K562 (cell line): ENCODE data around the gene PDGFA. TPM values are rescaled to one million over a fixed set of nuclear protein-coding genes. Genes with fewer than 3 reads are reported as not detected.

ENCODE experiments used
- CBX8 ChIP-seq: fragments of 200-600 bp; sonication (generic); IDR thresholded peaks from 2 replicates; pipeline ENCODE4 v1.6.1; 2012; ENCODE audit warnings: borderline replicate concordance, mixed run types, low read depth, mild to moderate bottlenecking, moderate library complexity, mixed read lengths, low read length, control low read depth, inconsistent platforms; ENCODE audit not compliant: poor library complexity, severe bottlenecking; ENCODE audit errors: extremely low read depth
- CXXC5 ChIP-seq: fragments of 250-450 bp; sonication (Bioruptor Pico); IDR thresholded peaks from 2 replicates; pipeline ENCODE4 v1.8.0; 2022; ENCODE audit warnings: inconsistent platforms, mild to moderate bottlenecking, moderate library complexity
- ETV6 ChIP-seq, 3 experiments: fragments of 150-350 bp in 1 of 3; sonication (generic) in 1 of 3; formaldehyde crosslinking in 1 of 3; IDR thresholded peaks; 2 replicates each; pipeline versions ENCODE4 v1.6.1 to v1.8.0; 2014 to 2022; ENCODE audit warnings: borderline replicate concordance in 2 of 3, low read depth in 2 of 3, antibody characterized with exemption in 1 of 3, low read length in 1 of 3, mild to moderate bottlenecking in 1 of 3, missing genetic modification reagents in 1 of 3
- HDGF ChIP-seq: fragments of 450-650 bp; IDR thresholded peaks from 2 replicates; pipeline ENCODE4 v1.6.1; 2016
- HMGN3 ChIP-seq: IDR thresholded peaks from 2 replicates; pipeline ENCODE4 v1.6.1; 2011; ENCODE audit warnings: borderline replicate concordance, low read depth, mild to moderate bottlenecking, mixed read lengths, low read length; ENCODE audit not compliant: insufficient read length; ENCODE audit errors: extremely low read depth
- HNRNPLL ChIP-seq: fragments of 200-400 bp; formaldehyde crosslinking; IDR thresholded peaks from 2 replicates; pipeline ENCODE4 v1.6.1; 2017; ENCODE audit warnings: low read length, low read depth, mild to moderate bottlenecking; ENCODE audit not compliant: poor library complexity, severe bottlenecking
- JUNB ChIP-seq: fragments of 450-650 bp; formaldehyde crosslinking; conservative IDR thresholded peaks from 2 replicates; pipeline ENCODE4 v1.4.0; 2020; ENCODE audit warnings: mild to moderate bottlenecking
- KAT8 ChIP-seq: fragments of 450-650 bp; IDR thresholded peaks from 2 replicates; pipeline ENCODE4 v1.6.1; 2016; ENCODE audit warnings: low read depth, mild to moderate bottlenecking
- MTA1 ChIP-seq: fragments of 450-650 bp; IDR thresholded peaks from 2 replicates; pipeline ENCODE4 v1.6.1; 2017; ENCODE audit warnings: borderline replicate concordance
- MYC ChIP-seq, 2 experiments: fragments of 250-450 bp in 1 of 2; sonication (Bioruptor Pico) in 1 of 2; IDR thresholded peaks; 2 replicates each; pipeline versions ENCODE4 v1.5.1 to v1.6.1; 2012 to 2021; ENCODE audit warnings: low read depth in 2 of 2, borderline replicate concordance in 1 of 2, improper control_type of control experiment in 1 of 2, low read length in 1 of 2, mild to moderate bottlenecking in 1 of 2, moderate library complexity in 1 of 2
- NCOA4 ChIP-seq: fragments of 450-650 bp; IDR thresholded peaks from 2 replicates; pipeline ENCODE4 v1.6.1; 2018; ENCODE audit warnings: mild to moderate bottlenecking; ENCODE audit not compliant: partially characterized antibody
- PHF20 ChIP-seq: fragments of 450-650 bp; IDR thresholded peaks from 2 replicates; pipeline ENCODE4 v1.6.1; 2018; ENCODE audit not compliant: partially characterized antibody
- PHTF2 ChIP-seq: fragments of 250-450 bp; sonication (Bioruptor Pico); IDR thresholded peaks from 2 replicates; pipeline ENCODE4 v1.5.0; 2021; ENCODE audit warnings: mild to moderate bottlenecking
- SAFB ChIP-seq: fragments of 200-400 bp; formaldehyde crosslinking; IDR thresholded peaks from 2 replicates; pipeline ENCODE4 v1.6.1; 2017; ENCODE audit warnings: low read depth, low read length, borderline replicate concordance
- SETDB1 ChIP-seq: IDR thresholded peaks from one replicate; pipeline ENCODE4 v1.6.1; 2012; ENCODE audit warnings: low read length, control low read depth, inconsistent platforms
- SREBF1 ChIP-seq: fragments of 150-350 bp; IDR thresholded peaks from 2 replicates; pipeline ENCODE4 v1.6.1; 2014; ENCODE audit warnings: antibody characterized with exemption, low read depth, low read length, borderline replicate concordance
- SRSF9 ChIP-seq: fragments of 200-400 bp; formaldehyde crosslinking; IDR thresholded peaks from 2 replicates; pipeline ENCODE4 v1.6.1; 2017; ENCODE audit warnings: low read depth, low read length, borderline replicate concordance
- ZC3H11A ChIP-seq: IDR thresholded peaks from 2 replicates; pipeline ENCODE4 v1.6.1; 2012; ENCODE audit warnings: low read depth, low read length, improper control_type of control experiment
- ZFP36 ChIP-seq: fragments of 150-350 bp; IDR thresholded peaks from 2 replicates; pipeline ENCODE4 v1.6.1; 2018; ENCODE audit warnings: low read length, low read depth; ENCODE audit not compliant: partially characterized antibody
- ZNF217 ChIP-seq: sonication (generic); formaldehyde crosslinking; IDR thresholded peaks from 2 replicates; pipeline ENCODE4 v1.8.0; 2022; ENCODE audit warnings: mild to moderate bottlenecking, missing genetic modification reagents
- polyA plus RNA-seq, 8 experiments: library from polyadenylated mRNA; depleted of rRNA in 4 of 8; stranded (reverse) in 5 of 8; unstranded in 3 of 8; fragments of >200 nt; fragmentation: Nextera tagmentation in 2 of 8; fragmentation: Illumina TruSeq in 1 of 8; extraction: Ambion mirVana in 2 of 8; extraction: Trizol in 1 of 8; gene quantifications; 2 replicates each; pipeline versions ENCODE4 v1.2.1 to v1.2.3, GENCODE V29; 2011 to 2014; ENCODE audit warnings: inconsistent platforms in 1 of 8, missing spikeins in 1 of 8
- total RNA-seq, 7 experiments: library from RNA; depleted of rRNA in 6 of 7; stranded (reverse); fragments of >200 nt in 6 of 7; fragmentation: Illumina TruSeq in 2 of 7; extraction: Trizol in 2 of 7; gene quantifications; 2 replicates each; pipeline versions ENCODE4 v1.2.1 to v1.2.3, GENCODE V29; 2011 to 2021; ENCODE audit warnings: low replicate concordance in 1 of 7
- TF ChIP-seq, protein P1 (sequence below): fragments of 250-450 bp; sonication (Bioruptor Pico); IDR thresholded peaks from 2 replicates; pipeline ENCODE4 v1.6.1; 2021; ENCODE audit warnings: mild to moderate bottlenecking
- TF ChIP-seq, protein P2 (sequence below): IDR thresholded peaks from 2 replicates; pipeline ENCODE4 v1.6.1; 2014; ENCODE audit warnings: antibody characterized with exemption
- TF ChIP-seq, protein P3 (sequence below), 2 experiments: IDR thresholded peaks; 2 replicates each; pipeline ENCODE4 v1.6.1; 2012; ENCODE audit warnings: improper control_type of control experiment in 2 of 2, low read depth in 2 of 2, low read length in 2 of 2, borderline replicate concordance in 1 of 2

The PDGFA gene
- total and polyA plus RNA-seq, 9 of the 15 experiments (the other 6 are each of a cell fraction or from before 2014, with no cell fraction given): 2.5 to 10.2 (median 4.6) TPM

DNA sequence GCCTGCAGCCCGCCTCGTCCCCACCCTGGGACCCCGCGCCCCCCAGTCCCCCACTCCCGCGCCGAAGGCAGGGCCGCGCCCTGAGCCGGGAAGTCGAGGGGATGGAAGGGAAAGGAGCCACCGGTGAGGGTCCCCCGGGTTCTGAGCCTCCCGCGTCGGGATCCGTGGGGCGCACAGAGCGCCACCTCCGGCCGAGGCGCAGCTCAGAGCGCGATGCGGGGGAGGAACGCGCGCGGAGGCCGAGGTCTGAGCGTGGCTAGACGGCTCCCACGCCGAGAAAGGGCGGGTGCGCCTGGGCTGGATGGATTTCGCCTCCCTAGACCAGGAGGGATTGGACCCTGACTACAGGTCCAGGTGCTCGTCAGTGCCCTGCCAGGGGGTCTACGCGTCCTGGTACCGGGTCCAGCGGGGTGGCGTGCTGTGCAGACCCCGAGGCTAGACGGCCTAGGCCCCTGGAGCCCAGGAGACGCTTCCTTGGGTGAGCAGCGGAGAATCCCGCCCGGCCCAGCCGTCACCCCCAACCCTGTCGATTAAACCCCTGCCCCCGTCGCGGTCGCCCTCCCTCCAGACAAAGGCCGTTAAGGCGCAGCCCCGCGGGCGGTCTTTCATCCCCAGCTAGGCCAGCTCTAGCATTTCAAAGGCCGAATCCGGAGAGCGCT, 986 bp upstream of the PDGFA start (continued):
- TF ChIP-seq ZC3H11A: no peak
- peak; percentile 25 for TF ChIP-seq PHF20
- TF ChIP-seq HNRNPLL: no peak
- TF ChIP-seq KAT8: no peak
- TF ChIP-seq SRSF9: no peak
- peak; percentile 72 for TF ChIP-seq CXXC5 (CRISPR knock-in tag)
- TF ChIP-seq, protein P1, sequence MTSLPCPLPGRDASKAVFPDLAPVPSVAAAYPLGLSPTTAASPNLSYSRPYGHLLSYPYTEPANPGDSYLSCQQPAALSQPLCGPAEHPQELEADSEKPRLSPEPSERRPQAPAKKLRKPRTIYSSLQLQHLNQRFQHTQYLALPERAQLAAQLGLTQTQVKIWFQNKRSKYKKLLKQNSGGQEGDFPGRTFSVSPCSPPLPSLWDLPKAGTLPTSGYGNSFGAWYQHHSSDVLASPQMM (CRISPR knock-in tag): no peak
- peak; percentile 85 for TF ChIP-seq SAFB
- TF ChIP-seq ETV6 (IDR thresholded peaks at IDR 0.05; ENCODE audit: borderline replicate concordance in 1 of 2, low read depth in 2 of 2, low read length in 1 of 2): no peak
- no peak for TF ChIP-seq ETV6 (CRISPR knock-in tag; IDR thresholded peaks at IDR 0.05; ENCODE audit: borderline replicate concordance)
- TF ChIP-seq ZFP36: peak; percentile 11
- TF ChIP-seq HMGN3: no peak
- no peak for TF ChIP-seq MYC (IDR thresholded peaks at IDR 0.05; ENCODE audit: low read depth, low read length)
- no peak for TF ChIP-seq MYC (CRISPR knock-in tag; IDR thresholded peaks at IDR 0.05; ENCODE audit: borderline replicate concordance, low read depth)
- no peak for TF ChIP-seq CBX8
- no peak for TF ChIP-seq PHTF2 (CRISPR knock-in tag)
- no peak for TF ChIP-seq NCOA4
- no peak for TF ChIP-seq SREBF1
- TF ChIP-seq ZNF217 (CRISPR knock-in tag): no peak
- no peak for TF ChIP-seq JUNB (CRISPR knock-in tag)
- 0 out of 2 replicates have a peak, but pooled peaks have one; percentile 32 for TF ChIP-seq MTA1
- no peak for TF ChIP-seq HDGF
- TF ChIP-seq, protein P2, sequence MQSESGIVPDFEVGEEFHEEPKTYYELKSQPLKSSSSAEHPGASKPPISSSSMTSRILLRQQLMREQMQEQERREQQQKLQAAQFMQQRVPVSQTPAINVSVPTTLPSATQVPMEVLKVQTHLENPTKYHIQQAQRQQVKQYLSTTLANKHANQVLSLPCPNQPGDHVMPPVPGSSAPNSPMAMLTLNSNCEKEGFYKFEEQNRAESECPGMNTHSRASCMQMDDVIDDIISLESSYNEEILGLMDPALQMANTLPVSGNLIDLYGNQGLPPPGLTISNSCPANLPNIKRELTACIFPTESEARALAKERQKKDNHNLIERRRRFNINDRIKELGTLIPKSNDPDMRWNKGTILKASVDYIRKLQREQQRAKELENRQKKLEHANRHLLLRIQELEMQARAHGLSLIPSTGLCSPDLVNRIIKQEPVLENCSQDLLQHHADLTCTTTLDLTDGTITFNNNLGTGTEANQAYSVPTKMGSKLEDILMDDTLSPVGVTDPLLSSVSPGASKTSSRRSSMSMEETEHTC: no peak
- TF ChIP-seq SETDB1: no peak
- TF ChIP-seq, protein P3, sequence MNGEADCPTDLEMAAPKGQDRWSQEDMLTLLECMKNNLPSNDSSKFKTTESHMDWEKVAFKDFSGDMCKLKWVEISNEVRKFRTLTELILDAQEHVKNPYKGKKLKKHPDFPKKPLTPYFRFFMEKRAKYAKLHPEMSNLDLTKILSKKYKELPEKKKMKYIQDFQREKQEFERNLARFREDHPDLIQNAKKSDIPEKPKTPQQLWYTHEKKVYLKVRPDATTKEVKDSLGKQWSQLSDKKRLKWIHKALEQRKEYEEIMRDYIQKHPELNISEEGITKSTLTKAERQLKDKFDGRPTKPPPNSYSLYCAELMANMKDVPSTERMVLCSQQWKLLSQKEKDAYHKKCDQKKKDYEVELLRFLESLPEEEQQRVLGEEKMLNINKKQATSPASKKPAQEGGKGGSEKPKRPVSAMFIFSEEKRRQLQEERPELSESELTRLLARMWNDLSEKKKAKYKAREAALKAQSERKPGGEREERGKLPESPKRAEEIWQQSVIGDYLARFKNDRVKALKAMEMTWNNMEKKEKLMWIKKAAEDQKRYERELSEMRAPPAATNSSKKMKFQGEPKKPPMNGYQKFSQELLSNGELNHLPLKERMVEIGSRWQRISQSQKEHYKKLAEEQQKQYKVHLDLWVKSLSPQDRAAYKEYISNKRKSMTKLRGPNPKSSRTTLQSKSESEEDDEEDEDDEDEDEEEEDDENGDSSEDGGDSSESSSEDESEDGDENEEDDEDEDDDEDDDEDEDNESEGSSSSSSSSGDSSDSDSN (IDR thresholded peaks at IDR 0.05; ENCODE audit: borderline replicate concordance in 1 of 2, low read depth in 2 of 2, low read length in 2 of 2): peak in 1 of 2 experiments; percentile 61; a peak in 1 of 4 replicates
